ENCODE results near the gene SPATS1. TPM values are rescaled to one million over a fixed set of nuclear protein-coding genes. Genes with fewer than 3 reads are reported as not detected.

SPATS1 gene
- total and polyA plus RNA-seq, 2 of the 4 experiments (the other 2 are of a cell fraction): not detected

GRCh38 chr6:44303842-44304241, 38.6 kb upstream of the SPATS1 start:
- H3K56ac ChIP-seq (ENCODE audit: extremely low read depth, insufficient read depth, low read length): no peak overlapping the region
- no peak overlapping the region for H3K4me2 ChIP-seq (ENCODE audit: low read depth, low read length)
- no peaks in the 10 kb centered on the region for H4K20me1 ChIP-seq (ENCODE audit: insufficient read depth, low read length)
- in situ Hi-C loops (cut with MboI; ENCODE audit: low sequenced_read_pairs): no loop called here
- dilution Hi-C loops (cut with HindIII; ENCODE audit: low sequenced_read_pairs, unreplicated experiment): no loop called here
- H3K9ac ChIP-seq (ENCODE audit: low read depth, low read length): no peak overlapping the region
- no peak overlapping the region for H4K91ac ChIP-seq (ENCODE audit: insufficient read depth, low read depth, low read length)
- no peak overlapping the region for H2BK120ac ChIP-seq (ENCODE audit: low read depth, low read length)
- TF ChIP-seq MAFK (IDR thresholded peaks at IDR 0.05; ENCODE audit: low read depth, low read length): no peak
- TF ChIP-seq POLR2A (IDR thresholded peaks at IDR 0.05; ENCODE audit: low read depth, low read length): no peak
- no peak for TF ChIP-seq RFX5 (IDR thresholded peaks at IDR 0.05; ENCODE audit: low read depth, low read length)
- TF ChIP-seq CEBPB (IDR thresholded peaks at IDR 0.05; ENCODE audit: low read depth, low read length): no peak
- no peak for TF ChIP-seq BHLHE40 (IDR thresholded peaks at IDR 0.05; ENCODE audit: low read depth, low read length)
- no peak for TF ChIP-seq CHD1 (IDR thresholded peaks at IDR 0.05; ENCODE audit: low read depth, low read length)
- no peak for TF ChIP-seq SMC3 (IDR thresholded peaks at IDR 0.05; ENCODE audit: low read depth, low read length)
- TF ChIP-seq, protein P1, sequence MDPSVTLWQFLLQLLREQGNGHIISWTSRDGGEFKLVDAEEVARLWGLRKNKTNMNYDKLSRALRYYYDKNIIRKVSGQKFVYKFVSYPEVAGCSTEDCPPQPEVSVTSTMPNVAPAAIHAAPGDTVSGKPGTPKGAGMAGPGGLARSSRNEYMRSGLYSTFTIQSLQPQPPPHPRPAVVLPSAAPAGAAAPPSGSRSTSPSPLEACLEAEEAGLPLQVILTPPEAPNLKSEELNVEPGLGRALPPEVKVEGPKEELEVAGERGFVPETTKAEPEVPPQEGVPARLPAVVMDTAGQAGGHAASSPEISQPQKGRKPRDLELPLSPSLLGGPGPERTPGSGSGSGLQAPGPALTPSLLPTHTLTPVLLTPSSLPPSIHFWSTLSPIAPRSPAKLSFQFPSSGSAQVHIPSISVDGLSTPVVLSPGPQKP (IDR thresholded peaks at IDR 0.05; ENCODE audit: borderline replicate concordance, low read depth, low read length): no peak
- no peak for TF ChIP-seq FOS (IDR thresholded peaks at IDR 0.05; ENCODE audit: low read depth, low read length)
- TF ChIP-seq MXI1 (IDR thresholded peaks at IDR 0.05; ENCODE audit: borderline replicate concordance, low read depth, low read length): no peak
- no peak for TF ChIP-seq NFE2L2 (IDR thresholded peaks at IDR 0.05; ENCODE audit: low read depth, low read length)
- TF ChIP-seq, protein P2, sequence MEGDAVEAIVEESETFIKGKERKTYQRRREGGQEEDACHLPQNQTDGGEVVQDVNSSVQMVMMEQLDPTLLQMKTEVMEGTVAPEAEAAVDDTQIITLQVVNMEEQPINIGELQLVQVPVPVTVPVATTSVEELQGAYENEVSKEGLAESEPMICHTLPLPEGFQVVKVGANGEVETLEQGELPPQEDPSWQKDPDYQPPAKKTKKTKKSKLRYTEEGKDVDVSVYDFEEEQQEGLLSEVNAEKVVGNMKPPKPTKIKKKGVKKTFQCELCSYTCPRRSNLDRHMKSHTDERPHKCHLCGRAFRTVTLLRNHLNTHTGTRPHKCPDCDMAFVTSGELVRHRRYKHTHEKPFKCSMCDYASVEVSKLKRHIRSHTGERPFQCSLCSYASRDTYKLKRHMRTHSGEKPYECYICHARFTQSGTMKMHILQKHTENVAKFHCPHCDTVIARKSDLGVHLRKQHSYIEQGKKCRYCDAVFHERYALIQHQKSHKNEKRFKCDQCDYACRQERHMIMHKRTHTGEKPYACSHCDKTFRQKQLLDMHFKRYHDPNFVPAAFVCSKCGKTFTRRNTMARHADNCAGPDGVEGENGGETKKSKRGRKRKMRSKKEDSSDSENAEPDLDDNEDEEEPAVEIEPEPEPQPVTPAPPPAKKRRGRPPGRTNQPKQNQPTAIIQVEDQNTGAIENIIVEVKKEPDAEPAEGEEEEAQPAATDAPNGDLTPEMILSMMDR (conservative IDR thresholded peaks at IDR 0.05; ENCODE audit: low read depth, low read length): no peak
- TF ChIP-seq, protein P3, sequence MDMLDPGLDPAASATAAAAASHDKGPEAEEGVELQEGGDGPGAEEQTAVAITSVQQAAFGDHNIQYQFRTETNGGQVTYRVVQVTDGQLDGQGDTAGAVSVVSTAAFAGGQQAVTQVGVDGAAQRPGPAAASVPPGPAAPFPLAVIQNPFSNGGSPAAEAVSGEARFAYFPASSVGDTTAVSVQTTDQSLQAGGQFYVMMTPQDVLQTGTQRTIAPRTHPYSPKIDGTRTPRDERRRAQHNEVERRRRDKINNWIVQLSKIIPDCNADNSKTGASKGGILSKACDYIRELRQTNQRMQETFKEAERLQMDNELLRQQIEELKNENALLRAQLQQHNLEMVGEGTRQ (IDR thresholded peaks at IDR 0.05; ENCODE audit: low read depth, low read length): no peak
- TF ChIP-seq RAD21 (IDR thresholded peaks at IDR 0.05; ENCODE audit: low read length): no peak
- no peak for TF ChIP-seq MAZ (IDR thresholded peaks at IDR 0.05; ENCODE audit: borderline replicate concordance, low read depth, low read length)
- TF ChIP-seq RCOR1 (IDR thresholded peaks at IDR 0.05; ENCODE audit: insufficient replicate concordance, low read length): no peak
- DNase-seq: no peak
- H3K4ac ChIP-seq (ENCODE audit: low read depth, low read length): no peak overlapping the region
- 100% methylated on average over 4 of the region's 6 CpGs; no CpG with 5 or more reads in 1 of the 2 experiments for WGBS, 2 experiments (ENCODE audit: extremely low coverage in 2 of 2, insufficient read length in 1 of 2)
- no peak overlapping the region for H3K14ac ChIP-seq (replicated peaks; ENCODE audit: low read depth, low read length)
- no peaks in the 10 kb centered on the region for H3K4me1 ChIP-seq (ENCODE audit: control insufficient read depth, insufficient read depth, low read length)
- 0 out of 4 replicates have a peak, but pooled peaks cover 0 to 2% of the 10 kb centered on the region in 2 experiments for H3K79me1 ChIP-seq (ENCODE audit: low read depth in 1 of 2, low read length in 2 of 2)
- H3K4me3 ChIP-seq (ENCODE audit: insufficient read depth, low read depth, low read length): no peak overlapping the region
- no peak overlapping the region for H2BK20ac ChIP-seq (ENCODE audit: low read depth, low read length)
- H3K27ac ChIP-seq (ENCODE audit: insufficient read depth, low read length): no peak overlapping the region
- no peak overlapping the region for H2AK9ac ChIP-seq (replicated peaks; ENCODE audit: low read depth, low read length, poor library complexity)
- H4K5ac ChIP-seq (ENCODE audit: low read depth, low read length): no peak overlapping the region
- no peak overlapping the region for H2AK5ac ChIP-seq (ENCODE audit: low read depth, low read length)
- intact Hi-C loops (cut with micrococcal nuclease): loop anchor here (1.0 kb wide), 1 partner anchor 36 kb away; no protein-coding TSS in a partner anchor
- ChIA-PET CTCF (no interaction called here), POLR2A (ENCODE audit: unreplicated experiment) (no interaction called here)
- BruUV-seq (replicated peaks): no TSS peak
- peaks cover 68% of the 10 kb centered on the region for H3K36me3 ChIP-seq (ENCODE audit: control insufficient read depth, insufficient read depth, low read length)
- H3K18ac ChIP-seq (ENCODE audit: low read depth, low read length): no peak overlapping the region
- no peaks in the 10 kb centered on the region for H3K27me3 ChIP-seq (ENCODE audit: control insufficient read depth, insufficient read depth, low read length)
- no peak overlapping the region for H2BK15ac ChIP-seq (ENCODE audit: low read depth, low read length)
- no peak overlapping the region for H4K8ac ChIP-seq (ENCODE audit: low read depth in 2 of 2, low read length in 2 of 2)
- H2AFZ ChIP-seq (replicated peaks; ENCODE audit: low read length, poor library complexity): no peak overlapping the region
- ATAC-seq (ENCODE audit: low read depth): no peak
- H2BK5ac ChIP-seq (ENCODE audit: low read depth, low read length, poor library complexity, severe bottlenecking): no peak overlapping the region
- no peaks in the 10 kb centered on the region for H3K9me1 ChIP-seq (ENCODE audit: insufficient read depth, low read length)
- H3K9me3 ChIP-seq (ENCODE audit: control insufficient read depth, insufficient read depth, low read length): no peaks in the 10 kb centered on the region
- no peak overlapping the region for H3K23ac ChIP-seq (ENCODE audit: low read depth, low read length)
